Natural killer cell (primary cell): ENCODE results near the gene SLC22A23. TPM values are rescaled to one million over a fixed set of nuclear protein-coding genes. Genes with fewer than 3 reads are reported as not detected.

Source experiments
- ATAC-seq, 3 donors: fragments of 150-1000 bp in 2 of 3; fragments of 200-7000 bp in 1 of 3; cut with Tn5 transposase; 1 replicate in 1 of 3; 2 replicates in 2 of 3; pipeline ENCODE4 v1.10.0; 2021; ENCODE audit warnings: mild to moderate bottlenecking in 2 of 3, moderate library complexity in 2 of 3
- DNase-seq, 2 donors: peaks; one replicate each; pipeline versions ENCODE4 v3.0.0 to v3.0.0-alpha.2; 2013 to 2021; ENCODE audit warnings: mixed read lengths in 1 of 2
- H3K27ac ChIP-seq: one replicate; pipeline ENCODE4 v1.5.1; 2013; ENCODE audit warnings: mild to moderate bottlenecking, low read length
- H3K27me3 ChIP-seq: one replicate; pipeline ENCODE4 v1.6.1; 2013; ENCODE audit warnings: low read length; ENCODE audit not compliant: control insufficient read depth, insufficient read depth
- H3K36me3 ChIP-seq: one replicate; pipeline ENCODE4 v1.6.1; 2013; ENCODE audit warnings: low read length; ENCODE audit not compliant: control insufficient read depth, insufficient read depth
- H3K4me1 ChIP-seq: one replicate; pipeline ENCODE4 v1.6.1; 2013; ENCODE audit warnings: low read length; ENCODE audit not compliant: control insufficient read depth, insufficient read depth
- H3K4me3 ChIP-seq: one replicate; pipeline ENCODE4 v1.5.1; 2013; ENCODE audit warnings: low read length
- H3K9me3 ChIP-seq: one replicate; pipeline ENCODE4 v1.6.1; 2013; ENCODE audit warnings: low read length; ENCODE audit not compliant: control insufficient read depth, insufficient read depth
- H3K27ac Mint-ChIP-seq, 2 donors: one replicate each; pipeline ENCODE4 v1.8.0; 2022; ENCODE audit warnings: mild to moderate bottlenecking in 2 of 2, mixed read lengths in 2 of 2, moderate library complexity in 1 of 2
- H3K27me3 Mint-ChIP-seq, 2 donors: one replicate each; pipeline ENCODE4 v1.8.0; 2022; ENCODE audit warnings: low read depth in 2 of 2, mixed read lengths in 2 of 2
- H3K36me3 Mint-ChIP-seq: one replicate; pipeline ENCODE4 v1.8.0; 2022; ENCODE audit warnings: mixed read lengths
- H3K4me1 Mint-ChIP-seq, 2 donors: one replicate each; pipeline ENCODE4 v1.8.0; 2022; ENCODE audit warnings: mixed read lengths in 2 of 2
- H3K4me3 Mint-ChIP-seq: one replicate; pipeline ENCODE4 v1.8.0; 2022; ENCODE audit warnings: mild to moderate bottlenecking, moderate library complexity, mixed read lengths
- H3K9me3 Mint-ChIP-seq, 2 donors: one replicate each; pipeline ENCODE4 v1.8.0; 2022; ENCODE audit warnings: mixed read lengths in 2 of 2
- WGBS: methylation state at CpG from one replicate; pipeline ENCODE4 v1.1.7; 2013; ENCODE audit warnings: missing lambda C conversion rate; ENCODE audit not compliant: insufficient coverage; 5-methylcytosine and 5-hydroxymethylcytosine counted together
- intact Hi-C: fragments of 100-400 bp; cut with micrococcal nuclease; formaldehyde crosslinking; loops from one replicate; pipeline ENCODE4 v1.14.2; 2022
- total RNA-seq, 4 donors: library from RNA; stranded (reverse); fragments of 120-200 nt in 1 of 4; gene quantifications; one replicate each; pipeline versions ENCODE4 v1.2.3 to v1.2.4, GENCODE V29; 2013 to 2022
- TF ChIP-seq, protein P1 (sequence below): fragments of 200-600 bp; IDR thresholded peaks from one replicate; pipeline ENCODE4 v1.8.0; 2022; ENCODE audit warnings: antibody characterized with exemption

Gene SLC22A23
- total RNA-seq, 3 donors from 2014 or later (not counting 1 experiment from before 2014, with no cell fraction given) = 0.24 to 0.79 (median 0.38) TPM

DNA sequence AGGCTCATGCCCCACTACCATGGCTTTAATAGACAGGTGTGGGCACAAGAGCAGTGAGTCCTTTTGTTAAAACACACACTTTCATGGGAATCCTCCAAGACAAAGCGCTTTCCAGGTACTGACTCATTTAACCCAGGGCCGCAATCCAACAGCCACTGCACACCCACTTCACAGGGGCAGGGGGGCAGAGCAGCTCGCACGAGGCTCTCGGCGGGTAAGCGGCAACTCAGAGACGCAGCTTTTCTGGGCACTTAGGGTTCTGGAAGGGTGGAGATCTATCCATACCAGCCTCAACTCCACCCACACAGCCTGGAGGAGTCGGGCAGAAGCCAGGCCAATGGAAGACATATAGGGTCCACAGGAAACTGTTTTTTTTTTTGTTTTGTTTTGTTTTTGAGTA is 169.5 kb downstream of the SLC22A23 start:
- intact Hi-C loops = no loop called here
- no peak overlapping the region for H3K27ac ChIP-seq
- WGBS = 84% methylated on average over 7 of the region's 9 CpGs
- H3K4me1 Mint-ChIP-seq = no peaks in the 10 kb centered on the region
- no peaks in the 10 kb centered on the region for H3K9me3 Mint-ChIP-seq
- H3K27me3 ChIP-seq = no peaks in the 10 kb centered on the region
- no peaks in the 10 kb centered on the region for H3K9me3 ChIP-seq
- ATAC-seq (no peak), DNase-seq (no peak)
- no peaks in the 10 kb centered on the region for H3K36me3 ChIP-seq
- no peaks in the 10 kb centered on the region for H3K36me3 Mint-ChIP-seq
- H3K27ac Mint-ChIP-seq = no peak overlapping the region
- TF ChIP-seq, protein P1, sequence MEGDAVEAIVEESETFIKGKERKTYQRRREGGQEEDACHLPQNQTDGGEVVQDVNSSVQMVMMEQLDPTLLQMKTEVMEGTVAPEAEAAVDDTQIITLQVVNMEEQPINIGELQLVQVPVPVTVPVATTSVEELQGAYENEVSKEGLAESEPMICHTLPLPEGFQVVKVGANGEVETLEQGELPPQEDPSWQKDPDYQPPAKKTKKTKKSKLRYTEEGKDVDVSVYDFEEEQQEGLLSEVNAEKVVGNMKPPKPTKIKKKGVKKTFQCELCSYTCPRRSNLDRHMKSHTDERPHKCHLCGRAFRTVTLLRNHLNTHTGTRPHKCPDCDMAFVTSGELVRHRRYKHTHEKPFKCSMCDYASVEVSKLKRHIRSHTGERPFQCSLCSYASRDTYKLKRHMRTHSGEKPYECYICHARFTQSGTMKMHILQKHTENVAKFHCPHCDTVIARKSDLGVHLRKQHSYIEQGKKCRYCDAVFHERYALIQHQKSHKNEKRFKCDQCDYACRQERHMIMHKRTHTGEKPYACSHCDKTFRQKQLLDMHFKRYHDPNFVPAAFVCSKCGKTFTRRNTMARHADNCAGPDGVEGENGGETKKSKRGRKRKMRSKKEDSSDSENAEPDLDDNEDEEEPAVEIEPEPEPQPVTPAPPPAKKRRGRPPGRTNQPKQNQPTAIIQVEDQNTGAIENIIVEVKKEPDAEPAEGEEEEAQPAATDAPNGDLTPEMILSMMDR = no peak
- no peaks in the 10 kb centered on the region for H3K27me3 Mint-ChIP-seq
- no peaks in the 10 kb centered on the region for H3K4me1 ChIP-seq
- no peak overlapping the region for H3K4me3 Mint-ChIP-seq
- no peak overlapping the region for H3K4me3 ChIP-seq

DNA sequence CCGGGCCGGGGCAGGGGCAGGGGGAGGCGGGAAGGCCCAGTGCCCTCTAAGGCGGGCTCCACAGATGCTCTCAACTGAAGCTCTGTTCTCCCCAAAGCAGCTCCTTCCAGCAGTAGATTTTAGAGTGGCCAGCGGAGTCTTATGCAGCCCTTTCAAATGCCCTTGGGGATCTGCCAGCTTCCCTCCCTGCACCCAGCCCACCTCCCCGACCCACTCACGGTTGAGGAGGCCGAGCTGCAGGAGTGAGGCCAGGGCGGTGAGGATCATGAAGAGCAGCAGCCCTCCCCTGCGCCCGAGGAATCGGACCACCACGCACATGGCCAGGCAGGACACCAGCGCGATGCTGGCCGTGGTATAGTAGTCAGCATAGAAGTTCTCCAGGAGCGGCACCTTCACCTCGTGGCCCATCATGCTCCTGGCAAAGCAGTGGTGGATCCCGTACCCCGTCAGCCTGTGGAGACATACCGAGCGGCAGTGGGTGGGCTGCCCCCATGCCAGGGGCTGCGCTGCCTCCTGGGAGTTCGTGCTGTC is 170.1 kb downstream of the SLC22A23 start:
- Histone ChIP-seq H3K4me3 (no peak overlapping the region), H3K27ac (no peak overlapping the region), H3K27me3 (no peaks in the 10 kb centered on the region), H3K36me3 (no peaks in the 10 kb centered on the region), H3K4me1 (no peaks in the 10 kb centered on the region), H3K9me3 (no peaks in the 10 kb centered on the region)
- H3K9me3 Mint-ChIP-seq = no peaks in the 10 kb centered on the region
- H3K36me3 Mint-ChIP-seq = no peaks in the 10 kb centered on the region
- H3K27ac Mint-ChIP-seq = no peak overlapping the region
- H3K4me3 Mint-ChIP-seq = no peak overlapping the region
- H3K4me1 Mint-ChIP-seq = no peaks in the 10 kb centered on the region
- no peak for ATAC-seq
- H3K27me3 Mint-ChIP-seq = no peaks in the 10 kb centered on the region
- no peak for DNase-seq
- WGBS = 97% methylated on average over 24 of the region's 24 CpGs
- intact Hi-C loops = no loop called here
- TF ChIP-seq, protein P1 = no peak

DNA sequence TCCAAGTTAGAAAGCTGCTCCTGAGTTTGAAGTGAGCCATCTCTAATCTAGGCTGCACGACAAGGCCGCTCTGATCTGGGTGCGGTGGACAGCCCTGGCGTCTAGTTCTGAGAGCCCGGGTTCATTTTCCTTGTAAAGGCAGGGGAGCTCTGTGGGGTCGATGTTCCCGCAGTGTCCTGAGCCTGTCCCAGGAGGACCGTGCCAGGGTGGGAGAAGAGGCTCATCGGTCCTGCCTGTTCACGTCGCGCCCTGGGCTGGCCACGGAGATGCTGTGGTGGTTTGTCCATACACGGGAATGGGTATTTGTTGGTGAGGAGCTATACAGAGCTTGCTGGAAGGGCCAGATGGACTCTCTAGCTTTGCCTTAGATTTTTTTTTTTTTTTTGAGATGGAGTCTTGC is 171.1 kb downstream of the SLC22A23 start:
- H3K9me3 ChIP-seq = no peaks in the 10 kb centered on the region
- intact Hi-C loops = no loop called here
- no peaks in the 10 kb centered on the region for H3K36me3 Mint-ChIP-seq

More for the DNA sequence above, 171.1 kb downstream of the SLC22A23 start:
- Histone ChIP-seq H3K4me1 (no peaks in the 10 kb centered on the region), H3K27me3 (no peaks in the 10 kb centered on the region), H3K27ac (no peak overlapping the region), H3K36me3 (peaks cover 3% of the 10 kb centered on the region), H3K4me3 (no peak overlapping the region)
- no peaks in the 10 kb centered on the region for H3K27me3 Mint-ChIP-seq
- H3K9me3 Mint-ChIP-seq = no peaks in the 10 kb centered on the region
- H3K27ac Mint-ChIP-seq = no peak overlapping the region
- no peaks in the 10 kb centered on the region for H3K4me1 Mint-ChIP-seq
- H3K4me3 Mint-ChIP-seq = no peak overlapping the region
- ATAC-seq = no peak
- no peak for DNase-seq
- TF ChIP-seq, protein P1 = no peak
- 89% methylated on average over 14 of the region's 14 CpGs for WGBS
